Vagina (tissue), 2 donors: ENCODE results near the gene CYP21A2. TPM values are rescaled to one million over a fixed set of nuclear protein-coding genes. Genes with fewer than 3 reads are reported as not detected.
"Not testable (repeated sequence)": the region's sequence is repeated elsewhere in the genome, so short reads cannot be mapped to it uniquely, and the experiment has no call there.

Experiments
- DNase-seq, 2 donors: peaks; one replicate each; pipeline ENCODE4 v3.0.0-alpha.2; 2017; ENCODE audit errors: extremely low spot score in 2 of 2
- H3K27ac ChIP-seq: fragments of 200-600 bp; sonication (generic); one replicate; pipeline ENCODE4 v1.5.1; 2019
- H3K27me3 ChIP-seq: fragments of 200-600 bp; sonication (generic); one replicate; pipeline ENCODE4 v1.5.1; 2019
- H3K36me3 ChIP-seq, 2 donors: fragments of 200-600 bp; sonication (generic); one replicate each; pipeline ENCODE4 v1.5.1; 2017 to 2019
- H3K4me1 ChIP-seq: fragments of 200-600 bp; sonication (generic); one replicate; pipeline ENCODE4 v1.5.1; 2019
- H3K4me3 ChIP-seq, 2 donors: fragments of 200-600 bp; sonication (generic); 1 replicate in 1 of 2; 2 replicates in 1 of 2; pipeline ENCODE4 v1.5.1; 2016 to 2019
- H3K9me3 ChIP-seq: fragments of 200-600 bp; sonication (generic); one replicate; pipeline ENCODE4 v1.5.1; 2019
- CTCF ChIP-seq, 3 experiments: fragments of 450-650 bp in 2 of 3; fragments of 200-600 bp in 1 of 3; sonication (generic) in 1 of 3; IDR thresholded peaks; one replicate each; pipeline ENCODE4 v1.5.1; 2017 to 2019; ENCODE audit warnings: antibody characterized with exemption in 3 of 3, mild to moderate bottlenecking in 2 of 3, moderate library complexity in 2 of 3
- POLR2A ChIP-seq, 2 donors: fragments of 450-650 bp; IDR thresholded peaks; one replicate each; pipeline ENCODE4 v1.6.1; 2017; ENCODE audit warnings: antibody characterized with exemption in 2 of 2, mild to moderate bottlenecking in 2 of 2, moderate library complexity in 2 of 2
- POLR2AphosphoS5 ChIP-seq, 2 donors: sonication (generic); formaldehyde crosslinking; IDR thresholded peaks; one replicate each; pipeline ENCODE4 v1.9.0; 2017; ENCODE audit warnings: antibody characterized with exemption in 2 of 2, mild to moderate bottlenecking in 2 of 2, low read depth in 1 of 2; ENCODE audit not compliant: insufficient read depth in 1 of 2
- intact Hi-C: fragments of 100-400 bp; cut with DNase I; formaldehyde crosslinking; loops from one replicate; pipeline ENCODE4 v1.15.1; 2023
- total RNA-seq: library from RNA; depleted of rRNA; stranded (reverse); fragments of >200 nt; gene quantifications from one replicate; pipeline ENCODE4 v1.2.3, GENCODE V29; 2016

Gene CYP21A2
- total RNA-seq, 1 donor from 2014 or later: 9.3 TPM

- H3K4me1 ChIP-seq, H3K9me3 ChIP-seq, DNase-seq, H3K27me3 ChIP-seq, H3K4me3 ChIP-seq, intact Hi-C loops, H3K27ac ChIP-seq: not testable (repeated sequence)
- H3K36me3 ChIP-seq: peaks cover 0 to 33% of the 10 kb centered on the region in 2 donors
Measured at GRCh38 chr6:32055756-32056155, 17.5 kb downstream of the CYP21A2 start.

GRCh38 chr6:32056254-32056653, 18.0 kb downstream of the CYP21A2 start:
- peaks cover 0 to 38% of the 10 kb centered on the region in 2 donors for H3K36me3 ChIP-seq
- no peaks in the 10 kb centered on the region for H3K27me3 ChIP-seq
- no peaks in the 10 kb centered on the region for H3K4me1 ChIP-seq
- DNase-seq: no peak
- no peak overlapping the region for H3K4me3 ChIP-seq
- TF ChIP-seq CTCF (IDR thresholded peaks at IDR 0.05) (no peak), POLR2A (IDR thresholded peaks at IDR 0.05) (no peak), POLR2AphosphoS5 (IDR thresholded peaks at IDR 0.05; ENCODE audit: insufficient read depth in 1 of 2, low read depth in 1 of 2) (no peak)
- no peaks in the 10 kb centered on the region for H3K9me3 ChIP-seq
- H3K27ac ChIP-seq: no peak overlapping the region
- intact Hi-C loops: no loop called here

GRCh38 chr6:32057966-32058365, 19.8 kb downstream of the CYP21A2 start:
- Histone ChIP-seq H3K9me3 (no peaks in the 10 kb centered on the region), H3K4me1 (no peaks in the 10 kb centered on the region), H3K27me3 (no peaks in the 10 kb centered on the region), H3K4me3 (no peak overlapping the region), H3K36me3 (peaks cover 0 to 41% of the 10 kb centered on the region in 2 donors), H3K27ac (no peak overlapping the region)
- no peak for DNase-seq
- no peak for TF ChIP-seq POLR2A (IDR thresholded peaks at IDR 0.05)
- TF ChIP-seq POLR2AphosphoS5 (IDR thresholded peaks at IDR 0.05; ENCODE audit: insufficient read depth in 1 of 2, low read depth in 1 of 2): no peak
- TF ChIP-seq CTCF (IDR thresholded peaks at IDR 0.05): no peak
- intact Hi-C loops: no loop called here

GRCh38 chr6:32058511-32058963, 20.3 kb downstream of the CYP21A2 start:
- H3K27me3 ChIP-seq: no peaks in the 10 kb centered on the region
- no peak overlapping the region for H3K27ac ChIP-seq
- no peak overlapping the region for H3K4me3 ChIP-seq
- intact Hi-C loops: no loop called here
- H3K36me3 ChIP-seq: peaks cover 0 to 36% of the 10 kb centered on the region in 2 donors
- TF ChIP-seq CTCF (IDR thresholded peaks at IDR 0.05) (no peak), POLR2AphosphoS5 (IDR thresholded peaks at IDR 0.05; ENCODE audit: insufficient read depth in 1 of 2, low read depth in 1 of 2) (no peak), POLR2A (IDR thresholded peaks at IDR 0.05) (no peak)
- H3K9me3 ChIP-seq: no peaks in the 10 kb centered on the region
- no peak for DNase-seq
- H3K4me1 ChIP-seq: no peaks in the 10 kb centered on the region

- no peak overlapping the region for H3K27ac ChIP-seq
- no peaks in the 10 kb centered on the region for H3K9me3 ChIP-seq
- H3K4me1 ChIP-seq: no peaks in the 10 kb centered on the region
- H3K4me3 ChIP-seq: no peak overlapping the region
- TF ChIP-seq CTCF (IDR thresholded peaks at IDR 0.05) (no peak), POLR2AphosphoS5 (IDR thresholded peaks at IDR 0.05; ENCODE audit: insufficient read depth in 1 of 2, low read depth in 1 of 2) (no peak), POLR2A (IDR thresholded peaks at IDR 0.05) (no peak)
- DNase-seq: no peak
- H3K27me3 ChIP-seq: no peaks in the 10 kb centered on the region
- intact Hi-C loops: no loop called here
- H3K36me3 ChIP-seq: peaks cover 0 to 42% of the 10 kb centered on the region in 2 donors
Measured at GRCh38 chr6:32060966-32061655, 22.9 kb downstream of the CYP21A2 start.
